ENCODE results near the gene RNF114.

The RNF114 gene

GRCh38 chr20:49901588-49901987, 34.6 kb upstream of the RNF114 start:
- TF ChIP-seq, protein P1, sequence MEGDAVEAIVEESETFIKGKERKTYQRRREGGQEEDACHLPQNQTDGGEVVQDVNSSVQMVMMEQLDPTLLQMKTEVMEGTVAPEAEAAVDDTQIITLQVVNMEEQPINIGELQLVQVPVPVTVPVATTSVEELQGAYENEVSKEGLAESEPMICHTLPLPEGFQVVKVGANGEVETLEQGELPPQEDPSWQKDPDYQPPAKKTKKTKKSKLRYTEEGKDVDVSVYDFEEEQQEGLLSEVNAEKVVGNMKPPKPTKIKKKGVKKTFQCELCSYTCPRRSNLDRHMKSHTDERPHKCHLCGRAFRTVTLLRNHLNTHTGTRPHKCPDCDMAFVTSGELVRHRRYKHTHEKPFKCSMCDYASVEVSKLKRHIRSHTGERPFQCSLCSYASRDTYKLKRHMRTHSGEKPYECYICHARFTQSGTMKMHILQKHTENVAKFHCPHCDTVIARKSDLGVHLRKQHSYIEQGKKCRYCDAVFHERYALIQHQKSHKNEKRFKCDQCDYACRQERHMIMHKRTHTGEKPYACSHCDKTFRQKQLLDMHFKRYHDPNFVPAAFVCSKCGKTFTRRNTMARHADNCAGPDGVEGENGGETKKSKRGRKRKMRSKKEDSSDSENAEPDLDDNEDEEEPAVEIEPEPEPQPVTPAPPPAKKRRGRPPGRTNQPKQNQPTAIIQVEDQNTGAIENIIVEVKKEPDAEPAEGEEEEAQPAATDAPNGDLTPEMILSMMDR (IDR thresholded peaks at IDR 0.05) = no peak
- DNase-seq = no peak
- Mint-ChIP-seq H3K4me1 (peaks cover 16% of the 10 kb centered on the region), H3K9me3 (peaks cover 33% of the 10 kb centered on the region), H3K27ac (peak overlapping the region; percentile 64), H3K27me3 (ENCODE audit: low read depth, poor library complexity) (no peaks in the 10 kb centered on the region), H3K4me3 (no peak overlapping the region), H3K36me3 (ENCODE audit: low read depth) (peaks cover 52% of the 10 kb centered on the region)

- H3K4me3 Mint-ChIP-seq = no peak overlapping the region
- no peak overlapping the region for H3K27ac Mint-ChIP-seq
- H3K27me3 Mint-ChIP-seq (ENCODE audit: low read depth, poor library complexity) = peaks cover 3% of the 10 kb centered on the region
- peaks cover 35% of the 10 kb centered on the region for H3K36me3 Mint-ChIP-seq (ENCODE audit: low read depth)
- TF ChIP-seq, protein P1 (IDR thresholded peaks at IDR 0.05) = no peak
- no peak for DNase-seq
- H3K9me3 Mint-ChIP-seq = peaks cover 7% of the 10 kb centered on the region
- H3K4me1 Mint-ChIP-seq = peaks cover 11% of the 10 kb centered on the region
Measured at GRCh38 chr20:49904440-49905214, 31.6 kb upstream of the RNF114 start.

DNA sequence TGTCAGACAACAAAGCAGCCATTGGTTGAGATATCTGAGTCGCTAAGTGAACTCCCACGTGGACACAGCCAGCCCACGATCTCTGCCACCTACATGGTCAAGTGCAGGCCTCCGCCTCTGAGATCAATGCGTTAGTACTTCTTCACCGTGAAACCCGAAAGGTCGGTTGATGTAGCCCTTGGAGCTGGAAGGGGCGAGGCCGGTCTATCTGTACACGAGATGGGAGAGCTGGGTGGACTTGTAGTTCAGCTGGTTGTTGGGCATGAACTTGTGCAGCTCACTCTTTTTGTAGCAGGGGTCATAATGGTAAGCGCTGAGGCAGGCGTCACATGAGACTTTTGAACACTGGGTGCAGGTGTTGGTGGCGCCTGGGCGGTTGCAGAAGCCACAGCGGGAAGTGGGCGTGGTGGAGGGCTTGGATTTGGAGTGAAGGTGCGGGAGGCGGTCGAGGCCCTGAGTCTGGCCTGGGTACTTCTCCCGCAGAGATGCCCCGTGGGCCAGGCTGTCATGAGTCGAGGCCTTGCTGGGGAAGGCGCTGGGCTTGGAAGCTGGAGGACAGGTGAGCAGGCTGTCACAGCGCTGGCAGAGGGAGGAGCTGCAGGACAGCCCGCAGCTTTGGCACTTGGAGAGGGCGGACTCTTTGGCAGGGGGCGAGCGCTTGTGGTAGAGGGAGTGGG, 30.6 kb upstream of the RNF114 start:
- peak overlapping the region; percentile 89 for H3K27ac Mint-ChIP-seq
- no peaks in the 10 kb centered on the region for H3K9me3 Mint-ChIP-seq
- TF ChIP-seq, protein P1 (IDR thresholded peaks at IDR 0.05) = no peak
- H3K36me3 Mint-ChIP-seq (ENCODE audit: low read depth) = peaks cover 29% of the 10 kb centered on the region
- no peak overlapping the region for H3K4me3 Mint-ChIP-seq
- H3K4me1 Mint-ChIP-seq = peaks cover 14% of the 10 kb centered on the region
- H3K27me3 Mint-ChIP-seq (ENCODE audit: low read depth, poor library complexity) = peaks cover 3% of the 10 kb centered on the region
- no peak for DNase-seq

- peaks cover 3% of the 10 kb centered on the region for H3K27me3 Mint-ChIP-seq (ENCODE audit: low read depth, poor library complexity)
- H3K27ac Mint-ChIP-seq = peak overlapping the region; percentile 21
- no peak for DNase-seq
- H3K36me3 Mint-ChIP-seq (ENCODE audit: low read depth) = peaks cover 29% of the 10 kb centered on the region
- H3K9me3 Mint-ChIP-seq = no peaks in the 10 kb centered on the region
- no peak overlapping the region for H3K4me3 Mint-ChIP-seq
- peaks cover 20% of the 10 kb centered on the region for H3K4me1 Mint-ChIP-seq
- TF ChIP-seq, protein P1 (IDR thresholded peaks at IDR 0.05) = no peak
Measured at GRCh38 chr20:49906101-49906604, 30.0 kb upstream of the RNF114 start.

GRCh38 chr20:49906615-49907154, 29.5 kb upstream of the RNF114 start:
- peaks cover 29% of the 10 kb centered on the region for H3K36me3 Mint-ChIP-seq (ENCODE audit: low read depth)
- H3K9me3 Mint-ChIP-seq = no peaks in the 10 kb centered on the region
- H3K27ac Mint-ChIP-seq = peak overlapping the region; percentile 21
- peaks cover 3% of the 10 kb centered on the region for H3K27me3 Mint-ChIP-seq (ENCODE audit: low read depth, poor library complexity)
- TF ChIP-seq, protein P1 (IDR thresholded peaks at IDR 0.05) = no peak
- no peak for DNase-seq
- peaks cover 21% of the 10 kb centered on the region for H3K4me1 Mint-ChIP-seq
- H3K4me3 Mint-ChIP-seq = no peak overlapping the region
